CD14-positive monocyte (primary cell): ENCODE measurements around the gene STON2. TPM values are rescaled to one million over a fixed set of nuclear protein-coding genes. Genes with fewer than 3 reads are reported as not detected.

Source experiments
- DNase-seq, 3 donors: peaks; one replicate each; pipeline ENCODE4 v3.0.0-alpha.2; 2011 to 2022
- H2AFZ ChIP-seq: 2 replicates; pipeline ENCODE4 v1.6.0; 2012; ENCODE audit warnings: mild to moderate bottlenecking, low read depth, low read length, inconsistent platforms; ENCODE audit not compliant: insufficient read depth, poor library complexity, severe bottlenecking
- H3K27ac ChIP-seq, 2 donors: 1 replicate in 1 of 2; 2 replicates in 1 of 2; pipeline ENCODE4 v1.5.1; 2012 to 2013; ENCODE audit warnings: low read length in 2 of 2, control low read depth in 1 of 2, inconsistent platforms in 1 of 2, low read depth in 1 of 2, mild to moderate bottlenecking in 1 of 2
- H3K27me3 ChIP-seq, 2 donors: one replicate each; pipeline versions ENCODE4 v1.6.0 to v1.6.1; 2011 to 2013; ENCODE audit warnings: low read length in 2 of 2; ENCODE audit not compliant: control insufficient read depth in 2 of 2, insufficient read depth in 2 of 2
- H3K36me3 ChIP-seq, 2 donors: replicated peaks in 1 of 2; 1 replicate in 1 of 2; 2 replicates in 1 of 2; pipeline versions ENCODE4 v1.5.1 to v1.6.1; 2012 to 2013; ENCODE audit warnings: low read length in 2 of 2, control low read depth in 1 of 2, inconsistent platforms in 1 of 2, mild to moderate bottlenecking in 1 of 2; ENCODE audit not compliant: insufficient read depth in 2 of 2, control insufficient read depth in 1 of 2
- H3K4me1 ChIP-seq, 2 donors: 1 replicate in 1 of 2; 2 replicates in 1 of 2; pipeline versions ENCODE4 v1.5.1 to v1.6.1; 2012 to 2013; ENCODE audit warnings: low read length in 2 of 2, control low read depth in 1 of 2, inconsistent platforms in 1 of 2, mild to moderate bottlenecking in 1 of 2, moderate library complexity in 1 of 2; ENCODE audit not compliant: insufficient read depth in 2 of 2, control insufficient read depth in 1 of 2
- H3K4me2 ChIP-seq: replicated peaks from 2 replicates; pipeline ENCODE3; 2012; ENCODE audit warnings: low read length, moderate library complexity, mild to moderate bottlenecking; ENCODE audit not compliant: poor library complexity, severe bottlenecking; ENCODE audit errors: extremely low read depth
- H3K4me3 ChIP-seq, 3 experiments: fragments of 200-600 bp in 1 of 3; sonication (generic) in 1 of 3; replicated peaks in 1 of 3; 1 replicate in 2 of 3; 2 replicates in 1 of 3; pipeline ENCODE4 v1.5.1; 2011 to 2013; ENCODE audit warnings: low read length in 3 of 3, mild to moderate bottlenecking in 3 of 3, control low read depth in 2 of 3, low read depth in 2 of 3, inconsistent platforms in 1 of 3, moderate library complexity in 1 of 3
- H3K79me2 ChIP-seq: 2 replicates; pipeline ENCODE4 v1.6.0; 2012; ENCODE audit warnings: mild to moderate bottlenecking, control low read depth, inconsistent platforms, low read length, moderate library complexity; ENCODE audit not compliant: insufficient read depth
- H3K9ac ChIP-seq: 2 replicates; pipeline ENCODE4 v1.6.0; 2017; ENCODE audit warnings: low read length, mild to moderate bottlenecking; ENCODE audit not compliant: insufficient read depth, poor library complexity, severe bottlenecking
- H3K9me3 ChIP-seq, 2 donors: replicated peaks in 1 of 2; 1 replicate in 1 of 2; 2 replicates in 1 of 2; pipeline versions ENCODE4 v1.5.1 to v1.6.1; 2012 to 2013; ENCODE audit warnings: low read length in 2 of 2, control low read depth in 1 of 2; ENCODE audit not compliant: control insufficient read depth in 1 of 2, insufficient read depth in 1 of 2
- H4K20me1 ChIP-seq: 2 replicates; pipeline ENCODE4 v1.6.0; 2012; ENCODE audit warnings: mild to moderate bottlenecking, low read length, control low read depth, moderate library complexity; ENCODE audit not compliant: insufficient read depth
- H3K27ac Mint-ChIP-seq, 7 donors: one replicate each; pipeline ENCODE4 v1.8.0; 2020; ENCODE audit warnings: mild to moderate bottlenecking in 7 of 7, mixed read lengths in 7 of 7, moderate library complexity in 6 of 7, inconsistent platforms in 2 of 7
- H3K27me3 Mint-ChIP-seq, 3 donors: one replicate each; pipeline ENCODE4 v1.8.0; 2021 to 2022; ENCODE audit warnings: low read depth in 3 of 3, mild to moderate bottlenecking in 3 of 3, mixed read lengths in 3 of 3, moderate library complexity in 3 of 3, inconsistent platforms in 1 of 3
- H3K36me3 Mint-ChIP-seq, 2 donors: one replicate each; pipeline ENCODE4 v1.8.0; 2020; ENCODE audit warnings: mixed read lengths in 2 of 2, inconsistent platforms in 1 of 2, mild to moderate bottlenecking in 1 of 2
- H3K4me1 Mint-ChIP-seq: one replicate; pipeline ENCODE4 v1.8.0; 2020; ENCODE audit warnings: mild to moderate bottlenecking, mixed read lengths
- H3K4me3 Mint-ChIP-seq, 2 donors: one replicate each; pipeline ENCODE4 v1.8.0; 2020; ENCODE audit warnings: mild to moderate bottlenecking in 2 of 2, mixed read lengths in 2 of 2, moderate library complexity in 1 of 2
- H3K9me3 Mint-ChIP-seq, 7 donors: one replicate each; pipeline ENCODE4 v1.8.0; 2020 to 2022; ENCODE audit warnings: mixed read lengths in 7 of 7, mild to moderate bottlenecking in 6 of 7, moderate library complexity in 6 of 7, inconsistent platforms in 2 of 7
- WGBS: methylation state at CpG from one replicate; pipeline ENCODE4 v1.1.5; 2013; ENCODE audit warnings: missing lambda C conversion rate; ENCODE audit not compliant: insufficient coverage; 5-methylcytosine and 5-hydroxymethylcytosine counted together
- intact Hi-C, 2 donors: fragments of 100-400 bp; cut with micrococcal nuclease; formaldehyde crosslinking; loops; one replicate each; pipeline versions ENCODE4 v1.15.0 to v1.15.1; 2023
- polyA plus RNA-seq, 3 donors: library from polyadenylated mRNA; depleted of rRNA in 1 of 3; unstranded in 2 of 3; stranded (reverse) in 1 of 3; fragments of 300-500 nt in 2 of 3; fragments of >200 nt in 1 of 3; fragmentation: Illumina TruSeq in 2 of 3; gene quantifications; 1 replicate in 2 of 3; 2 replicates in 1 of 3; pipeline ENCODE4 v1.2.3, GENCODE V29; 2012 to 2021
- TF ChIP-seq, protein P1 (sequence below): fragments of 200-600 bp; IDR thresholded peaks from one replicate; pipeline ENCODE4 v1.8.0; 2022; ENCODE audit warnings: antibody characterized with exemption, mild to moderate bottlenecking

Gene STON2
- polyA plus RNA-seq, 3 donors: 1.6 to 3.2 (median 2.1) TPM

DNA sequence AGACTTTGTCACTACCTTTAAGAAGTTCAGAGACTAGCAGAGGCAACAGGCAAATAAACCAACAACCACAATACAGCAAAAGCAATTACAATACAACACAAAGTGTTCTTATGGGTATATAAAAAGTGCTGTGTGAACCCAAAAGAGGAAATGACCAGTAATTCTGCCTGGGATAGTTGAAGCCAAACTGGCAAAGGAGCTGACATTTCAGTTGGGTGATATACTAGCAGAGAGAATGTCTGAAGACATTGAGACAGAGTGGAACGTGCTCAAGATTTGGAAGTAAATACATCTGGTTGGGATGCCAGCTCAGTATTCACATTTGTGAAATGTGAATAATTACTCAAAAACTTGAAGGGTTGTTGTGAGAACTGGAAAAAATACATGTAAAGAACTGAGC, 98.8 kb downstream of the STON2 start:
- H3K4me1 Mint-ChIP-seq: peaks cover 34% of the 10 kb centered on the region
- Histone ChIP-seq H3K27ac (no peak overlapping the region), H3K9me3 (no peaks in the 10 kb centered on the region), H3K4me2 (no peak overlapping the region), H3K9ac (no peak overlapping the region), H4K20me1 (no peaks in the 10 kb centered on the region), H3K4me1 (peaks cover 28 to 36% of the 10 kb centered on the region in 2 donors), H3K27me3 (no peaks in the 10 kb centered on the region), H3K36me3 (no peaks in the 10 kb centered on the region), H3K4me3 (no peak overlapping the region), H3K79me2 (no peaks in the 10 kb centered on the region), H2AFZ (no peak overlapping the region)
- no peaks in the 10 kb centered on the region for H3K36me3 Mint-ChIP-seq
- peaks cover 0 to 2% (median 0%) of the 10 kb centered on the region in 3 donors for H3K27me3 Mint-ChIP-seq
- H3K4me3 Mint-ChIP-seq: no peak overlapping the region
- intact Hi-C loops: no loop called here
- peak in 1 of 3 donors; percentile 9 for DNase-seq
- 17% methylated on average over 1 of the region's 1 CpG for WGBS
- H3K27ac Mint-ChIP-seq: peak overlapping the region in 1 of 7 donors; percentile 66
- H3K9me3 Mint-ChIP-seq: no peaks in the 10 kb centered on the region
- TF ChIP-seq, protein P1, sequence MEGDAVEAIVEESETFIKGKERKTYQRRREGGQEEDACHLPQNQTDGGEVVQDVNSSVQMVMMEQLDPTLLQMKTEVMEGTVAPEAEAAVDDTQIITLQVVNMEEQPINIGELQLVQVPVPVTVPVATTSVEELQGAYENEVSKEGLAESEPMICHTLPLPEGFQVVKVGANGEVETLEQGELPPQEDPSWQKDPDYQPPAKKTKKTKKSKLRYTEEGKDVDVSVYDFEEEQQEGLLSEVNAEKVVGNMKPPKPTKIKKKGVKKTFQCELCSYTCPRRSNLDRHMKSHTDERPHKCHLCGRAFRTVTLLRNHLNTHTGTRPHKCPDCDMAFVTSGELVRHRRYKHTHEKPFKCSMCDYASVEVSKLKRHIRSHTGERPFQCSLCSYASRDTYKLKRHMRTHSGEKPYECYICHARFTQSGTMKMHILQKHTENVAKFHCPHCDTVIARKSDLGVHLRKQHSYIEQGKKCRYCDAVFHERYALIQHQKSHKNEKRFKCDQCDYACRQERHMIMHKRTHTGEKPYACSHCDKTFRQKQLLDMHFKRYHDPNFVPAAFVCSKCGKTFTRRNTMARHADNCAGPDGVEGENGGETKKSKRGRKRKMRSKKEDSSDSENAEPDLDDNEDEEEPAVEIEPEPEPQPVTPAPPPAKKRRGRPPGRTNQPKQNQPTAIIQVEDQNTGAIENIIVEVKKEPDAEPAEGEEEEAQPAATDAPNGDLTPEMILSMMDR: no peak

- WGBS: no CpG with 5 or more reads among the region's 2 CpGs
- peaks cover 35% of the 10 kb centered on the region for H3K4me1 Mint-ChIP-seq
- Histone ChIP-seq H3K9me3 (no peaks in the 10 kb centered on the region), H3K27ac (no peak overlapping the region), H3K27me3 (no peaks in the 10 kb centered on the region), H2AFZ (no peak overlapping the region), H3K9ac (no peak overlapping the region), H3K79me2 (no peaks in the 10 kb centered on the region), H3K4me3 (no peak overlapping the region), H3K4me1 (peaks cover 29 to 36% of the 10 kb centered on the region in 2 donors), H3K36me3 (no peaks in the 10 kb centered on the region), H4K20me1 (no peaks in the 10 kb centered on the region), H3K4me2 (no peak overlapping the region)
- no peaks in the 10 kb centered on the region for H3K9me3 Mint-ChIP-seq
- H3K36me3 Mint-ChIP-seq: no peaks in the 10 kb centered on the region
- peaks cover 0 to 2% (median 0%) of the 10 kb centered on the region in 3 donors for H3K27me3 Mint-ChIP-seq
- intact Hi-C loops: no loop called here
- TF ChIP-seq, protein P1: no peak
- H3K27ac Mint-ChIP-seq: no peak overlapping the region
- H3K4me3 Mint-ChIP-seq: no peak overlapping the region
- no peak for DNase-seq
Observed at GRCh38 chr14:81298911-81299310, 101.2 kb downstream of the STON2 start.
